ENCODE results near the gene CPNE8.

DNA sequence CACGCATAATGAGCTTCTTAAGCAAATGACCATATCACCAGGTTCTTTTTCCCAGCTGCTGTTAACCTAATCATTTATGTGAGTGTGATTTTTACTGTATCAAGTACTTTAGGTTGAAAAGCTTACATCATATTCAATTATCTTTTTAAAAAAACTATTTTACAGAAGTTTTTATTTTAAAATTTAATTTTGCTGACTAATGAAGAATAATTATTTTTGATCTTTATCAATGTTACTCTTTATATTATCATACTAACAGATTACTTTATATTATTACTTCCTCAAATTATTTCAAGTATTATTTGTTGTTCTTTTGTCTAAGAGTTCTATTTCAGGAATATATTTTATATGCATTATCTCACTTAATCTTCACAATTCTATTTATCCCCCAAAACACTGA lies 236.3 kb downstream of the CPNE8 start:
- TF ChIP-seq POLR2A (IDR thresholded peaks at IDR 0.05; ENCODE audit: low read depth, low read length): no peak
- no peak for TF ChIP-seq POLR2AphosphoS5 (IDR thresholded peaks at IDR 0.05; ENCODE audit: low read depth, low read length)
- TF ChIP-seq TAF1 (IDR thresholded peaks at IDR 0.05; ENCODE audit: borderline replicate concordance, low read depth, low read length): no peak

Measured in GM12892 (cell line).